A549 (cell line): ENCODE data around the gene STAG2.

Source experiments
- CEBPB ChIP-seq, 2 experiments: fragments of >200 bp in 1 of 2; sonication (Bioruptor Twin) in 1 of 2; formaldehyde crosslinking in 1 of 2; IDR thresholded peaks; 2 replicates each; pipeline ENCODE4 v1.6.1; 2012 to 2016
- CHD2 ChIP-seq: fragments of 150-350 bp; IDR thresholded peaks from 2 replicates; pipeline ENCODE4 v1.6.1; 2014; ENCODE audit warnings: low read length; ENCODE audit not compliant: partially characterized antibody
- CTCF ChIP-seq: fragments of >200 bp; sonication (Bioruptor Twin); formaldehyde crosslinking; IDR thresholded peaks from 3 replicates; pipeline ENCODE4 v1.5.1; 2016
- EHMT2 ChIP-seq: fragments of 200-600 bp; sonication (generic); IDR thresholded peaks from 2 replicates; pipeline ENCODE4 v1.6.1; 2016; ENCODE audit warnings: antibody characterized with exemption, low read depth, mild to moderate bottlenecking, moderate library complexity
- EP300 ChIP-seq, 2 experiments: fragments of >200 bp; sonication (Bioruptor Twin); formaldehyde crosslinking; IDR thresholded peaks; 2 replicates in 1 of 2; 3 replicates in 1 of 2; pipeline ENCODE4 v1.6.1; 2016 to 2017
- MAX ChIP-seq: IDR thresholded peaks from 2 replicates; pipeline ENCODE4 v1.6.1; 2012
- NFE2L2 ChIP-seq: fragments of 150-350 bp; conservative IDR thresholded peaks from 2 replicates; pipeline ENCODE4 v1.6.1; 2014; ENCODE audit warnings: low read length
- POLR2A ChIP-seq: IDR thresholded peaks from 2 replicates; pipeline ENCODE4 v1.6.1; 2012; ENCODE audit warnings: mild to moderate bottlenecking, low read length
- SMC3 ChIP-seq: fragments of >200 bp; sonication (Bioruptor Twin); formaldehyde crosslinking; IDR thresholded peaks from 3 replicates; pipeline ENCODE4 v1.6.1; 2018; ENCODE audit warnings: inconsistent platforms
- USF2 ChIP-seq: fragments of 450-650 bp; IDR thresholded peaks from 2 replicates; pipeline ENCODE4 v1.6.1; 2014; ENCODE audit warnings: antibody characterized with exemption
- ZFP36 ChIP-seq: fragments of 450-650 bp; IDR thresholded peaks from 2 replicates; pipeline ENCODE4 v1.6.1; 2014; ENCODE audit warnings: borderline replicate concordance; ENCODE audit not compliant: partially characterized antibody

GRCh38 chrX:123973921-123974320, 12.4 kb downstream of the STAG2 start:
- TF ChIP-seq CTCF (no peak), POLR2A (no peak), CEBPB (IDR thresholded peaks at IDR 0.05) (no peak), EHMT2 (no peak), MAX (no peak), NFE2L2 (no peak), CHD2 (no peak), ZFP36 (no peak), USF2 (no peak), SMC3 (no peak), EP300 (IDR thresholded peaks at IDR 0.05) (no peak)
